GM23248 (cell line): Measurements from ENCODE around the gene GULP1. TPM values are rescaled to one million over a fixed set of nuclear protein-coding genes. Genes with fewer than 3 reads are reported as not detected.

Experiments
- DNase-seq: peaks from one replicate; pipeline ENCODE4 v3.0.0-alpha.2; 2015
- H2AFZ ChIP-seq: fragments of 200-600 bp; sonication (generic); 2 replicates; pipeline ENCODE4 v1.6.1; 2016; ENCODE audit warnings: antibody characterized with exemption
- H3F3A ChIP-seq: fragments of 200-600 bp; sonication (generic); 2 replicates; pipeline ENCODE4 v1.6.1; 2016; ENCODE audit warnings: mild to moderate bottlenecking, antibody characterized with exemption, mixed run types; ENCODE audit not compliant: insufficient read depth
- H3K27ac ChIP-seq: fragments of 200-600 bp; sonication (generic); 2 replicates; pipeline ENCODE4 v1.5.1; 2016; ENCODE audit warnings: mild to moderate bottlenecking
- H3K27me3 ChIP-seq: fragments of 200-600 bp; sonication (generic); replicated peaks from 2 replicates; pipeline ENCODE4 v1.6.1; 2016; ENCODE audit warnings: mild to moderate bottlenecking; ENCODE audit not compliant: insufficient read depth
- H3K36me3 ChIP-seq: fragments of 200-600 bp; sonication (generic); 2 replicates; pipeline ENCODE4 v1.6.1; 2016; ENCODE audit warnings: low read depth, mild to moderate bottlenecking
- H3K4me1 ChIP-seq: fragments of 200-600 bp; sonication (generic); 2 replicates; pipeline ENCODE4 v1.6.1; 2016; ENCODE audit warnings: mild to moderate bottlenecking; ENCODE audit not compliant: insufficient read depth
- H3K4me2 ChIP-seq: fragments of 200-600 bp; sonication (generic); one replicate; pipeline ENCODE4 v1.6.1; 2016; ENCODE audit warnings: mild to moderate bottlenecking; ENCODE audit not compliant: unreplicated experiment
- H3K4me3 ChIP-seq: fragments of 200-600 bp; sonication (generic); 2 replicates; pipeline ENCODE4 v1.5.1; 2016; ENCODE audit warnings: mild to moderate bottlenecking
- H3K79me2 ChIP-seq: fragments of 200-600 bp; sonication (generic); 2 replicates; pipeline ENCODE4 v1.6.1; 2016; ENCODE audit warnings: mild to moderate bottlenecking; ENCODE audit not compliant: insufficient read depth
- H3K9ac ChIP-seq: fragments of 200-600 bp; sonication (generic); 2 replicates; pipeline ENCODE4 v1.6.1; 2016; ENCODE audit warnings: mild to moderate bottlenecking
- H3K9me2 ChIP-seq: fragments of 200-600 bp; sonication (generic); 2 replicates; pipeline ENCODE4 v1.6.1; 2016; ENCODE audit warnings: mixed run types, mild to moderate bottlenecking, moderate library complexity; ENCODE audit not compliant: insufficient read depth
- H3K9me3 ChIP-seq: fragments of 200-600 bp; sonication (generic); one replicate; pipeline ENCODE4 v1.6.1; 2017; ENCODE audit warnings: low read depth
- H4K20me1 ChIP-seq: fragments of 200-600 bp; sonication (generic); 2 replicates; pipeline ENCODE4 v1.6.0; 2016; ENCODE audit not compliant: insufficient read depth
- EZH2 ChIP-seq: fragments of 200-600 bp; sonication (generic); IDR thresholded peaks from 2 replicates; pipeline ENCODE4 v1.6.1; 2018; ENCODE audit warnings: antibody characterized with exemption, mild to moderate bottlenecking; ENCODE audit not compliant: insufficient read depth, poor library complexity, severe bottlenecking
- EZH2phosphoT487 ChIP-seq: fragments of 200-600 bp; sonication (generic); IDR thresholded peaks from 2 replicates; pipeline ENCODE4 v1.6.1; 2018; ENCODE audit warnings: antibody characterized with exemption, moderate library complexity, mild to moderate bottlenecking, low read depth; ENCODE audit not compliant: insufficient read depth
- WGBS, 2 experiments: methylation state at CpG; one replicate each; pipeline ENCODE4 v1.1.6; 2015 to 2017; ENCODE audit warnings: low lambda C conversion rate in 2 of 2, low coverage in 1 of 2; ENCODE audit errors: missing lambda C conversion rate in 2 of 2; 5-methylcytosine and 5-hydroxymethylcytosine counted together
- in situ Hi-C: fragments of 300-500 bp; cut with MboI; formaldehyde crosslinking; loops from 2 replicates; pipeline ENCODE4 v1.15.0; 2020
- polyA plus RNA-seq: library from polyadenylated mRNA; unstranded; fragments of >200 nt; fragmentation: Nextera tagmentation; extraction: Ambion mirVana; gene quantifications from 2 replicates; pipeline ENCODE4 v1.2.1, GENCODE V29; 2016
- total RNA-seq: library from RNA; depleted of rRNA; stranded (reverse); fragments of >200 nt; shearing (Covaris generic); gene quantifications from 2 replicates; pipeline ENCODE4 v1.2.3, GENCODE V29; 2014

Gene GULP1
- total and polyA plus RNA-seq, 2 experiments from 2014 or later, result 6.1 to 11.9 TPM

GRCh38 chr2:188477564-188478103 lies 186.0 kb downstream of the GULP1 start:
- H4K20me1 ChIP-seq, result no peaks in the 10 kb centered on the region
- no peaks in the 10 kb centered on the region for H3K9me3 ChIP-seq
- no peak for DNase-seq
- TF ChIP-seq EZH2 (no peak), EZH2phosphoT487 (no peak)
- in situ Hi-C loops, result no loop called here
- no peaks in the 10 kb centered on the region for H3K9me2 ChIP-seq
- H3K4me2 ChIP-seq, result no peak overlapping the region
- no peak overlapping the region for H3K9ac ChIP-seq
- H2AFZ ChIP-seq, result no peak overlapping the region
- no peaks in the 10 kb centered on the region for H3K36me3 ChIP-seq
- H3K4me3 ChIP-seq, result no peak overlapping the region
- no peak overlapping the region for H3K27ac ChIP-seq
- no peaks in the 10 kb centered on the region for H3K27me3 ChIP-seq
- no peaks in the 10 kb centered on the region for H3F3A ChIP-seq
- 58 to 63% methylated on average over 5 of the region's 5 CpGs for WGBS, 2 experiments
- H3K79me2 ChIP-seq, result no peaks in the 10 kb centered on the region
- H3K4me1 ChIP-seq, result peaks cover 7% of the 10 kb centered on the region

- H2AFZ ChIP-seq, result no peak overlapping the region
- H3K9ac ChIP-seq, result no peak overlapping the region
These were observed 187.1 kb downstream of the GULP1 start for GRCh38 chr2:188478724-188479123.

GRCh38 chr2:188481474-188481873 lies 189.8 kb downstream of the GULP1 start:
- WGBS, 2 experiments, result 50 to 53% methylated on average over 2 of the region's 2 CpGs
- H3K4me1 ChIP-seq, result no peaks in the 10 kb centered on the region
- no peaks in the 10 kb centered on the region for H3K9me2 ChIP-seq
- no peaks in the 10 kb centered on the region for H3K79me2 ChIP-seq
- H2AFZ ChIP-seq, result no peak overlapping the region
- no peaks in the 10 kb centered on the region for H3K27me3 ChIP-seq
- H3K4me3 ChIP-seq, result no peak overlapping the region
- no peaks in the 10 kb centered on the region for H3F3A ChIP-seq
- H3K27ac ChIP-seq, result no peak overlapping the region
- DNase-seq, result no peak
- in situ Hi-C loops, result no loop called here
- no peaks in the 10 kb centered on the region for H3K9me3 ChIP-seq
- TF ChIP-seq EZH2phosphoT487 (no peak), EZH2 (no peak)
- no peak overlapping the region for H3K4me2 ChIP-seq
- H4K20me1 ChIP-seq, result no peaks in the 10 kb centered on the region
- H3K36me3 ChIP-seq, result no peaks in the 10 kb centered on the region
- H3K9ac ChIP-seq, result no peak overlapping the region

More at GRCh38 chr2:188478724-188479123, 187.1 kb downstream of the GULP1 start:
- Histone ChIP-seq H3K9me3 (no peaks in the 10 kb centered on the region), H3K4me3 (no peak overlapping the region), H4K20me1 (no peaks in the 10 kb centered on the region), H3K36me3 (no peaks in the 10 kb centered on the region), H3K4me1 (peaks cover 7% of the 10 kb centered on the region), H3K79me2 (no peaks in the 10 kb centered on the region), H3K9me2 (no peaks in the 10 kb centered on the region), H3K27ac (no peak overlapping the region), H3K27me3 (no peaks in the 10 kb centered on the region), H3F3A (no peaks in the 10 kb centered on the region), H3K4me2 (no peak overlapping the region)
- in situ Hi-C loops, result no loop called here
- WGBS, 2 experiments, result 33 to 52% methylated on average over 1 of the region's 1 CpG
- TF ChIP-seq EZH2phosphoT487, result no peak
- TF ChIP-seq EZH2, result no peak
- DNase-seq, result no peak

DNA sequence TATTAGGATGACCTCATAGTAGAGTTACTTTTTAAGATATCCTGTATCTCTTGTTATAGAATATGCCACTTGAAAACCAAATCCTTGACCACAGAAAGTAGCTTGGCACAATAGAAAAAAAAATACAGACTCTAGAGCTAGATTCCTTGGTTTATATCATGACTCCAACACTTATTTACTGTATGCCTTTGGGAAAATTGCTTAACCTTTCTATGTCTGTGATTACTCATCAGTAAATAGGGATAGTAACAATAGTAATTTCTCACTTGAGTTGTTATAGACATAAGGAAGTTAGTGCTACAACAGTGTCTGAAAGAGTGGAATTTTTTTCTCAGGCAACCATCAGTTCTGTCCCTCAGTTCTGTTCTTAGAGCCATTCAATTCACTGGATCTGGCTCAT lies 193.8 kb downstream of the GULP1 start:
- peak; percentile 38 for DNase-seq
- Histone ChIP-seq H3K9ac (no peak overlapping the region), H3K4me1 (no peaks in the 10 kb centered on the region), H3K9me2 (no peaks in the 10 kb centered on the region), H3K27me3 (no peaks in the 10 kb centered on the region), H3K36me3 (no peaks in the 10 kb centered on the region), H3K4me2 (no peak overlapping the region), H4K20me1 (no peaks in the 10 kb centered on the region), H3K9me3 (no peaks in the 10 kb centered on the region), H2AFZ (no peak overlapping the region), H3K4me3 (no peak overlapping the region), H3K27ac (no peak overlapping the region), H3F3A (no peaks in the 10 kb centered on the region), H3K79me2 (no peaks in the 10 kb centered on the region)
- in situ Hi-C loops, result no loop called here
- no peak for TF ChIP-seq EZH2phosphoT487
- TF ChIP-seq EZH2, result no peak

GRCh38 chr2:188492751-188493150 lies 201.1 kb downstream of the GULP1 start:
- peaks cover 14% of the 10 kb centered on the region; the same call in 1 of the 2 replicates for H3F3A ChIP-seq

More at GRCh38 chr2:188492751-188493150, 201.1 kb downstream of the GULP1 start:
- 91 to 92% methylated on average over 4 of the region's 4 CpGs for WGBS, 2 experiments
- H3K9ac ChIP-seq, result no peak overlapping the region
- H3K27ac ChIP-seq, result no peak overlapping the region
- H3K36me3 ChIP-seq, result no peaks in the 10 kb centered on the region
- H3K9me3 ChIP-seq, result no peaks in the 10 kb centered on the region
- H3K9me2 ChIP-seq, result no peaks in the 10 kb centered on the region
- H4K20me1 ChIP-seq, result no peaks in the 10 kb centered on the region
- H3K4me3 ChIP-seq, result no peak overlapping the region
- in situ Hi-C loops, result no loop called here
- H3K4me1 ChIP-seq, result peaks cover 21% of the 10 kb centered on the region
- no peak for TF ChIP-seq EZH2phosphoT487
- TF ChIP-seq EZH2, result no peak
- H2AFZ ChIP-seq, result no peak overlapping the region
- no peaks in the 10 kb centered on the region for H3K27me3 ChIP-seq
- no peaks in the 10 kb centered on the region for H3K79me2 ChIP-seq
- DNase-seq, result no peak
- no peak overlapping the region for H3K4me2 ChIP-seq
